Mammary epithelial cell (primary cell): ENCODE measurements around the gene OR2T11.
"Not testable (repeated sequence)": the region's sequence is repeated elsewhere in the genome, so short reads cannot be mapped to it uniquely, and the experiment has no call there.

Source experiments
- EZH2 ChIP-seq: IDR thresholded peaks from 2 replicates; pipeline ENCODE4 v1.6.1; 2012; ENCODE audit warnings: low read length, inconsistent platforms, borderline replicate concordance
- TF ChIP-seq, protein P1 (sequence below), 2 donors: IDR thresholded peaks in 1 of 2; conservative IDR thresholded peaks in 1 of 2; 2 replicates each; pipeline ENCODE4 v1.5.1; 2011 to 2012; ENCODE audit warnings: inconsistent platforms in 2 of 2, low read length in 2 of 2, mild to moderate bottlenecking in 2 of 2, control low read depth in 1 of 2, low read depth in 1 of 2; ENCODE audit not compliant: insufficient read depth in 1 of 2; ENCODE audit errors: extremely low read depth in 1 of 2

DNA sequence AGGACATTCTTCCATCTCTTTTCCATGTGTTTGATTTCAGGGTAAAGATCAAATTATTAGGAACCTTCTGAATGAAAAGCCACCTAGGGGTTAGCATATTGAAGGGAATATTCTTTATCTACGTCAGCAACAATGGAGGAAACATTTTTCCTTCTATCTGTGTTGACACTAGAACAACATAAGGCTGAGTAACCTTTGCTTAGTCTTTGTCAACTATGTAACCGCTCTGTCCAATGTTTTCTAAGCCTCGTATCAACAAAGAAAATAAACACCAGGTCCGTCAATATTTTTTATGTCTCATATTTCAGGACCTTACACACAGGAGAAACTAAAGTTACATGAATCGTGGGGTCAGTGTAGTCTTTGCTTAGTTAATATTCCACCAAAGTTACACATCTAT, 1.7 kb upstream of the OR2T11 start:
- TF ChIP-seq, protein P1, sequence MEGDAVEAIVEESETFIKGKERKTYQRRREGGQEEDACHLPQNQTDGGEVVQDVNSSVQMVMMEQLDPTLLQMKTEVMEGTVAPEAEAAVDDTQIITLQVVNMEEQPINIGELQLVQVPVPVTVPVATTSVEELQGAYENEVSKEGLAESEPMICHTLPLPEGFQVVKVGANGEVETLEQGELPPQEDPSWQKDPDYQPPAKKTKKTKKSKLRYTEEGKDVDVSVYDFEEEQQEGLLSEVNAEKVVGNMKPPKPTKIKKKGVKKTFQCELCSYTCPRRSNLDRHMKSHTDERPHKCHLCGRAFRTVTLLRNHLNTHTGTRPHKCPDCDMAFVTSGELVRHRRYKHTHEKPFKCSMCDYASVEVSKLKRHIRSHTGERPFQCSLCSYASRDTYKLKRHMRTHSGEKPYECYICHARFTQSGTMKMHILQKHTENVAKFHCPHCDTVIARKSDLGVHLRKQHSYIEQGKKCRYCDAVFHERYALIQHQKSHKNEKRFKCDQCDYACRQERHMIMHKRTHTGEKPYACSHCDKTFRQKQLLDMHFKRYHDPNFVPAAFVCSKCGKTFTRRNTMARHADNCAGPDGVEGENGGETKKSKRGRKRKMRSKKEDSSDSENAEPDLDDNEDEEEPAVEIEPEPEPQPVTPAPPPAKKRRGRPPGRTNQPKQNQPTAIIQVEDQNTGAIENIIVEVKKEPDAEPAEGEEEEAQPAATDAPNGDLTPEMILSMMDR (conservative IDR thresholded peaks at IDR 0.05 in 1 of 2, IDR thresholded peaks at IDR 0.05 in 1 of 2; ENCODE audit: extremely low read depth in 1 of 2, insufficient read depth in 1 of 2, low read depth in 1 of 2, low read length in 2 of 2), result not testable (repeated sequence)
- TF ChIP-seq EZH2, result not testable (repeated sequence)
